HG02870 (cell line): ENCODE data around the gene TLCD5.

Experiments used
- ATAC-seq: cut with Tn5 transposase; IDR thresholded peaks from one replicate; pipeline ENCODE4 v1.9.1; 2021; ENCODE audit warnings: mild to moderate bottlenecking, moderate library complexity; ENCODE audit not compliant: unreplicated experiment

TLCD5 gene

DNA sequence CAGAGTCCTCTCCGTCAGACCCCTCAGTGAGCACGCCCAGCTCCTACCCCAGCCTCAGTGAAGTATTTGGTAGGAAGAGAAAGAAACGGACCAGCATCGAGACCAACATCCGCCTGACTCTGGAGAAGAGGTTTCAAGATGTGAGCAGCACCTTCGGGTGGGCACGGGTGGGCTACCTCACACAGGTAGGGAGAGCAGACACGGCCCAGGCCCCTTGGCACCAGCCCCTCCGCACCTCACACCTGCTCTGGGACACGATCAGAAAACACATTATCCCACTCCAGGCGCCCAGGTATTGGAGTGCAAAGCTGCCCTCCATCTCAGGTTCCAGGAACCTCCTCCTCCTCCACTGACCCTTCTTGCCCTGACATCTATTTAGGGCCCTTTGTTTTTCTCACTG, 17.6 kb upstream of the TLCD5 start:
- ATAC-seq: no peak

DNA sequence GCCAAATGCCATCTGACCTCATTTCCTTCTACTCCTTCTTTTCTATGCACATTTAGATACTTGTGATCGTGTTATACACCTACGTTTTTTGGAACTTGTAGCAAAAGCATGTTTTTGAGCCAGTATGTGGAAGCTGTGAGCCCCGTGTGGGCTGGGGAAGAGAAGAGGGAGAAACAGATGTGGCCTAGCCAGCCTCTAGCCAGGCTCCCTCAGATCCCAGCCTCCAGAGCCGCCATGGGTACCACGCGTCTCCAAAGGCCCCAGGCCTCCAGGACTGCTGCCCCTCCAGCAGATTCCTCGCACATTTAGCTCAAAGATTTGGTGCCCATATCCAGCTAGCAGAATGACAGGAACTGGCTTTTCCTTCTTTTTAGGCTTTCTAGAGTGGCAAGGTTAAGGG, 17.0 kb upstream of the TLCD5 start:
- ATAC-seq: no peak

DNA sequence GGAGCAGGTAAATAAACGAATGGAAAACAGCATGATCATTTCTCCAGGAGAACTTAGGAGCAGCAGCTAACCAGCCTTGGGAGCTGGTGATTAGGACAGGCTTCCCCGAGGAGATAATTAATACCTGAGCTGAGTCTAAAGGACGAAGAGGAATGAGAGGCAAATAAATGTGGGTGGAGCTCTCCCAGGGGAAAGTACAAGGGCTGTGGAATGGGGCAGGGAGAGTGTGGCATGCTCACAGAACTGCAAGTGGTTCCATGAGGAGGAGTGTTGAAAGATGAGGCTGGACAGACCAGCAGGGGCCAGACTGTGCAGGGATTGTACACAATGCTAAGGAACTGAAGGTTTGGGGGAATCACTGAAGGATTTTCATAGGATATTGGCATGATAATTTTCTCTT, 14.2 kb upstream of the TLCD5 start:
- no peak for ATAC-seq

DNA sequence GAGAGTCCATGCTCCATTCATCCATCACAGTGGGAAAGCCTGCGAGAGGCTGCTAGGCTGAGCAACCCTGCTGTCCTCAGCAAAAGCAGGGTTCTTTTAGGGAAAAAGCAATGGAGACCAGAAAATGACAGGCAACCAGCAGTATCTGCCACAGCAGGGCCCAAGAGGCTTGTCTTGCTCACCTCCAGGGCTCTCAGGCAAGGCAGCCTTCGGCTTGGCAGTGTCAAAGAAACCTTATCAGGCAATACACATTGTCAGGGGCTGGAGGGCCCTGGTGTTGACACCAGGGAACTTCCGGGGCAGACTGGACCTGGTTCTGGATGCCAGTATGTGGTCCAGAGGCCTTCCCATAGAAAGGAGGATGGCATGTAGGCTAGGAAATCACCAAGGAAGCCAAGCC, 10.2 kb upstream of the TLCD5 start:
- no peak for ATAC-seq

DNA sequence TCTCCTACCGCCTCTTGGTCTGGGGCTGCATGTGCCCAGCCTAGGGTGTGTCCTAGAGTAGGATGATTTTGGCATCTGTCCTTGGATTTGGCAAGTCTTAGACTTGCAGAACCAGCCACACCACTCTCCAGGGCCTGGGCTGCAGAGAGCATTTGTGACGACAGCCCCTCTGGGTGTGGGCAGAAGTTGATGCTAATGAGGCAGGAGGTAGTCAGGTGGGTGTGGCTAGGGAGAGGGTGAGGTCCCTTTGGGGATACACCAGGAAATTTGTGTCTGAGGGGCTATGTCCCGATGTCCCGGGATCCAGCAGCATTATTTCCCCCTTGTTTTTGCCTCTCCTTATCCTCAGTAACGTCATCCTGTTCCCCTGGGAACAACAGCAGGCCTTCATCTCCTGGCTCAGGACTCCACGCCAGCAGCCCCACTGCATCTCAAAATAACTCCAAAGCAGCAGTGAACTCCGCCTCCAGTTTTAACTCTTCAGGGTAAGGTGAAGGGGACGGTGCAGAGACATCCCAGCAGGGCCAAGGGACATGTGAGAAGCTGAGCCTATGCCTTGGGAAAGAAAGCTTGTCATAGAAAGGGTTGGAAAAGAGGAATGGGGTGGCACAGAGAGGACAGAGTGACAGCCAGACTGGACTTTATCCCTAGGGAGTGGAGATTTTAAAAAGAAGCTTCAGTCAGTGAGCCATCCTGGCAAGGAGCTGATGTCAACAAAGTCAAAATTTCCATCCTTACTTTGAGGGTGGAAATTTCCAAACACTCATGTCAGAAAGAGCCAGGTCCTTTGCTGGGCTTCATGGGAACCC, 8.0 kb upstream of the TLCD5 start:
- ATAC-seq: no peak

DNA sequence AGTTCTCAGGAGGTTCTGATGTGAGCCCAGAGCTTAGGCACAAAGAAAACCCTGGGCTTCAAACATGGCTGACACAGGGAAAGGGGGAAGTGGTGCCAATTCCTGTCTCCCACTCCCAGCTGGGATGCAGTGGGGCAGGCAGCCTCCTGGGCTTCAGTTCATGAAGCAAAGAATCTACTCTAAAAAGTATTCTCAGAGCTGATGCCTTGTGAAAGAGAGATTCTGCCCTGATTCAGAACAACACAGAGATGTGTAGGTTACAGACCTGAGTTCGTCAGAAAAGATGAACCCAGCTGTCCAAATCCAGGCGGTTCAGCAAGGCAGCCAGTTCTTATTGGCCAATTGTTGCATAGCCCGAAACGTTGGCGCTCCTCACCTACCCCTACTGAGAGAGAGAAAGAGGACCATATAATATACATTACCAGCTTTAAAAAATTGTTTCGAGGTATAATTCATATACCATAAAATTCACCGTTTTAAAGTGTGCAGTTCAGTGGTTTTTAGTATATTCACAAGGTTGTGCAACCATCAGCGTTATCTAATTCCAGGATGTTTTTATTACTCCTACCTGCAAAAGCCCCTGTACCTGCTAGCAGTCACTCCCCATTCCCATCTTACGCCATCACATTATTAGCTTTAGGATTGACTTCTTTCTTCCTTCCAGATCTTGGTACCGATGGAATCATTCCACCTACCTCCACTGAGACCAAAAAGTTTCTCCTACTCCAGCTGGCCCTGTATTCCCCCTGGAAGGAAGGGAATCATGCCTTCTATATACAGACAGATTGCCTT, 7.2 kb upstream of the TLCD5 start:
- no peak for ATAC-seq

DNA sequence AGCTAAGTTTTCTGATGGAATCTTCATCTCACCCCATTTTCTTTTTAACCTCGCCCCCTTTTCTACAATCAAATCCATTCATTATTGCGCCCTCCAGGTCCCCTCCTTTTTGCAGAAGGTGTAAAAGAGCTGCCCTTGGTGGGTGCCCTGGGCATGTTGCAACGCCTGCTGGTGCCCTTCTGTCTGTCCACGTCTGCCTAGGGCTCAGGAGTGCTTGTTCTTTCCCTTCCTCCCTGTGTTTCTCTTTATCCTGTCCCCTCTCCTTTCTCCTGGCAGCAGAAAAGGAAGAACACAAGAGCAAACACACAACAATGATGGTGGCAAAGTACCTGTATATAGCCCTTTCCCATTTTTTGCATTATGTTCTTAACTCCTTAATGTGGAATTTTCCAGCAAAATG, 6.2 kb upstream of the TLCD5 start:
- no peak for ATAC-seq

DNA sequence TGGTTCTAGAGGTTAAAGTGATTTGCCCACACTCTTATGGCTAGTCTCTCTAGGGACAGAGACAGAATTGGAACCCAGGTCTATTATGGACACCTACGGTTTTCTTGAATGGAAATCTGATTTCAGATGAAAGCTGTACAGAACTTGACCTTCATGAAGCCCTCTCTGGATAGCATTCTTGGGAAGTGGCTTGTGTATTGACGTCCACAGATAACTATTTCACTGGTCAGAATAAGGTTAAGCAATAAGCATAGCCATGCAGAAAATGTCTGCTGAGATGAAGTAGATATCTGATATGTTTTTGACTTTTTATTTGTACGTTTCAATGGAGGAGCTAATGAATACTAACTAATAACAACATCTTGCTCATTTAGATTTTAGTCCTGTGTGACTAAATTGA, 1.1 kb downstream of the TLCD5 start:
- ATAC-seq: no peak

DNA sequence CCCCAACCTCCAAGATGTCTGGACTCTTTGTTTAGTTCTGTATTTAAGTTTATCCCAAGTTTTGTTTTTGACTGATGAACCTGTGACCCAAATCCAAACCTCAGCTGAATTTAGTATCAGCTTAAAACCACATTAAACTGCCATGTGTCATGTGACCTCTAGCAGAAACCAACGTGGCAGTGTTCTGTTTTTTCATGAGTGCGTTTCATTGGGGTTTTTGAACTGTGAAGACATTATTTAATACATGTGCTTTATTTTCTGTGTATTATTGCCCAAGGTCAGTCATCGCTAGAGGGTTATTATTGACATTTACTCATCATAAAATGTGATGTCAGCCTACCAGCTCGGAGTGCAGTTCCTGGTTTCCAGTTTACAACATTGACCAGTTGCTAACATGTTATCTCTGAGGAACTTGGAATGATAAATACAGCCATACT, 1.8 kb downstream of the TLCD5 start:
- ATAC-seq: no peak

DNA sequence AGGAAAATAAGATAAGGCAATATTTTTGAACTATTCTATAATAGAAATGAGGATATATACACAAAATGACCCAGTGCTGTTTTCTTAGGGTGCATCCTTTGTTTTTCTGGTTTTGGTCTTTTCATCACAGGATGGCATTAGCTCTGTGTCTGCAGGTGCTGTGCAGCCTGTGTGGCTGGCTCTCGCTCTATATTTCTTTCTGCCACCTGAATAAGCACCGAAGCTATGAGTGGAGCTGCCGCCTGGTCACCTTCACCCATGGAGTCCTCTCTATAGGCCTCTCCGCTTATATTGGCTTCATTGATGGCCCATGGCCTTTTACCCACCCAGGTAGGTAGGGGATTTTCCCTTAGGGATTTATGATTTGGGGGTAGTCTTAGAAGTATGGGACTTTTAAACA, 2.2 kb downstream of the TLCD5 start:
- ATAC-seq: no peak

DNA sequence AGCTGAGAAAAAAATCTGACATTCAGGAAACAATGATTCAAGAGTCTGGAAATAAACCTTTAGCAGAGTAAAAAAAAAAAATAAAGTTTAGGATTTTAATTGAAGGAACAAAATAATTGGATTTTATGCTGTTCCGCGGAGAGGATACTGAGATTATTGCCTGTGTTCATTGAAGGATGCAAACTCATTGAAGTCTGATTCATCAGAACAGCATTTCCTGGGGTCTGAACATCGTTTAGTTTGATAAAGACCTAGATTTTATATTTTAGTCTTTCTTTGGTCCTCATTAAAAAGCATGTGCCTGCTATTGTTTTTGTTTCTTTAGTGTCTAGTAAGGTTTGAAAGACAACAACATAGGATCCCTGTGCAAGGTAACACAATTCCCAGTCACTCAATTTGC, 4.5 kb downstream of the TLCD5 start:
- no peak for ATAC-seq

DNA sequence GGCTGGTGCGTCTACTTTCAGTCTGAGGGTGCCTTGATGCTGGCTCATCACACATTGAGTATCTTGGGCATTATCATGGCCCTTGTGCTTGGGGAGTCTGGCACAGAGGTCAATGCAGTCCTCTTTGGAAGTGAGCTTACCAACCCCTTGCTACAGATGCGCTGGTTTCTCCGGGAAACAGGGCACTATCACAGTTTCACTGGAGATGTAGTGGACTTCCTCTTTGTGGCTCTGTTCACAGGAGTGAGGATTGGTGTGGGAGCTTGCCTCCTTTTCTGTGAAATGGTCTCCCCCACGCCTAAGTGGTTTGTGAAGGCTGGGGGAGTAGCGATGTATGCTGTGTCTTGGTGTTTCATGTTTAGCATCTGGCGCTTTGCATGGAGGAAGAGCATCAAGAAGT, 4.9 kb downstream of the TLCD5 start:
- no peak for ATAC-seq

DNA sequence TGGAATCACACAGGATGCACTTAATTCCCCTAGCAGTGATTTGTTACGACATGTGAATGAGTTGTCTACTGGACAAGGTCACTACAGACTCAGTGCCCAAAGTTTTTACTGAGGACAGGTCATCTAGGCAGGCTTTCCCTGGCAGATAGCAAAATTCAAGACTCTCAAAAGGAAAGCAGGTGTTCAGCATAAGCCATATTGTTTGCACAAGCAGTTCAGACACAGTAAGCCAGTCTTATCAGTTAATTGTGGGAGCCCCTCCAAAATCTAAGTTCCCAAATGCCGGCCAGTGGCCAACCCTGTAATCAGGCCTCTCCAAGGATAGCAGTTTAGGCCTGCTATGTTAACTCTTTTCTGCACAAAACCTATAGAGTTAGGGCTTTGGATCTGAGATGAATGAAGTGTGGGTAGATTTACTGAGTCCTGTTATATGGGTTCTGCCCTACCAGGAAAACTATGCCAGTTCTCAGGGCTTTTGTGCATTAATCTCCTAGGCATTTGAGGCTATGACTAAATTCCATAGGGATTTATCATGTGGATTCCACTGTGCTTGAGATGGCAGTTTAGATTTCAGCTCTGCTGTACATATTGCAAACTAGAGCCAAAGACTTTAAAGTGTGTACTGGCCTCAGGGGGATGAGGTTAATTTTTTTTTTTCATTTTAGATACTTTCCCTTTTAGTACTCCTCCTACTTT, 6.3 kb downstream of the TLCD5 start:
- no peak for ATAC-seq

DNA sequence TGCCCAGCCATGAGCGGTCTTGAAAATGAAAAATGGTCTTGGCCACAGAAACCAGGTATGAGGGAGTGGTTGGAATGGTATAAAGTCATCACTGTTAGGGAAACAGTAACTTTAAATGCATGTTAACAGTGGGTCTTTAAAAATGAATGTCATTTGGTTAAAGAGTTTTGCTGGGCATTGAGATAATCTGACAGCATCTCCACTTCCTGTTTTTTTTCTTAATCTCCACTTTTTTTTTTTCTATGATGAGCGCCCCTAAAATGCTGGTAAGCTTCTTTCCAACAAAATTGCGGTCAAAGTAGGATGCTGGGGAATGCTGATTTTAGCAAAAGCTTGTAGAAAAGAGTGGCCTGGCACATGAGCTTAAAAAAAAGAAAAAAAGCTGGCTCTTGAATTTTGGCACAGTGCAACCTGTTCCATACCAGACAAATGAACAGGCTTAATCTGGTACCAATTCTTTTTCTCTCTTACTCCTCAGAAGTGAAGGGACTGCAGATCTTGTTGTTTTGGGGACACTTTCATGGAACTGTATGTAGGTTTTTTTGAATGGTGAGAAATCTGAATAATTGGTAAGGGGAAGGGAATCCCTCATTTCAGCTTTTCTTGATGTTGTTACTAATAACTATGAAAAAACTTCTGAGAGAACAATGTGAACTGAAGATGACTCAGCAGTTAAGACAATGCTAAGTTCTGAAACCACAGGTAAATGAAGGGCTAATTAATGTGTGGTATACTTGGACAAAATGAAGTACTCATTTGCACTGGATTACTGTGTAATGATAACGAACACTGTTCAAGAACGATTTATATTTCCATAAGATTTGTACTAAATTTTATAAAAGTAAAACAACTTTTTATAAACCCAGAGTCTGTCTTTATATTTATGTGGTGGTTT, 8.0 kb downstream of the TLCD5 start:
- no peak for ATAC-seq

DNA sequence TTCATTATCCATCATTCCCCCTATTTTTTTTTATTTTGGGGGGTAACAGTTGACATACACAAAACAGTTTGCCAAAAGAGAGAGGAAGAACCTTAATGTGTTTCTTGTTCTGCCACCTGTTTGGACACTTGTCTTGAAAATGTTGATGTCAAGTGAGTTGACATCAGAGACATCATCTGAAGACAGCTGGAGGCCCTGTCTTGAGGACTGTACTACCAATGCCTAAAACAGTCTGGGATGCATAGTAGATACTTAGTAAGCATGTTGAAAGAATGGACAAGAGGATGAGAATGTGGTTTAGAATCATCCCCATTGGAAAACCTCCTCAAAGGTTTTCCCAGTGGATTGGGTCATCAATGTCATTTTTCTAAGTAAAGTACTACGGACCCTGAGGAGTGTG, 8.7 kb downstream of the TLCD5 start:
- no peak for ATAC-seq

DNA sequence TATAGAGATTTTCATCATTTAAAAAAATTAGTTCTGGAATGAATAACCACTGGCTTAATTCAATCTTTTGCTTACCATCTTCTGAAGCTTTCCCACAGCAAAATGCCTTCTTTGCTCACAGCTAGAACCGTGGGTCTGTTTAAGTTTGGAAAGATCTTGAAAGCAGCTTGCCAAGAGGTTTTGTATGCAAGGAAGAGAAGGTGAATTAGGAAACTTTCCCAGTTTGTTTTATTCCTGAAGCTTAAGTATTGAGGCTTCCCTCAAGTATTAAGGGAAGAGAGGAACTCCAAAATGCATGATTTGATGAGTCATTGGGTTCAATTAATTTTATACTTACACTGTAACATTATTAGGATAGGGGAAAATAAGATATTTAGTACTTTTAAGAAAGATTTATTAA, 9.2 kb downstream of the TLCD5 start:
- no peak for ATAC-seq

DNA sequence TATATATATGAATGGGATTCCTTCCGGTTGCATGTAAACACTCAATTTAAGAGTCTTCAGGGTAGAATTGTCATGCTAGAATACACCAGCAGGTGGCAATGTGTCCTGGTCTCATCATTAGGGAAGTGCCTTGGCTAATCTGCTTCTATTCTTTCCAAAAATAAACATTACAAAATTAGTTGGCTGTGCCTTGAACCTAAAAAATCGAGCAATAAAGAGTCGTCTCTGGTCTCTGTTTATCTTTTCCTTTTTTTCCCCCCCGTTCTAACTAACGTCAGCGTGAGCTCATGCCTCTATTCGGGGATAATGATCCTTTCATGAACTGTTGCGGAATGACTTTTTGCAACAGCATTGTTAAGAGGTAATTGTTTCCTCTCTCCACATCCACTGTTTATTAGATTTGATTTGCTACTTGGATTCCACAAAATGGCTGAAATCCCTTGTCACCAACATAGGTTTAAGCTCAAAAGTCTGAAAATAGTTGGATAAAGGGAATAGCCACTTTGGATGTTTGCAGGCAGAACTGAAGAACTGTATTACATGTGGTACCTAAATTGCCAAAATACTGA, 9.9 kb downstream of the TLCD5 start:
- no peak for ATAC-seq

DNA sequence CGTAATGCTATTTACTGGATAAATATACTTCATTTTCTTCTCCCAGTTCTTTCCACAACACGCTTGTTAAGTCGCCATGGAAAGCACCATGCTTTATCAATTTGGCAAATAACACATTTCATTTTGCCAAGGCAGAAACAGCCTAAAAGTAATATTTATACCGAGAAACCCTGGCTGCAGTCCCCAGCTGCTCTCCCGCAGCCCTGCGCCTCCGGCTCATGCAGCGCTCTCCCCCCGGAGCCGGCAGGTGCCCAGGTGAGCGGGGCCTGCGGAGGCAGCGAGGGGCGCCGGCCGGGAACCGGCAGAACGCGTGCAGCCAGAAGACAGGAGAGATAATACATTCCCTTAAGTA, 10.4 kb downstream of the TLCD5 start:
- peak; percentile 10 for ATAC-seq

DNA sequence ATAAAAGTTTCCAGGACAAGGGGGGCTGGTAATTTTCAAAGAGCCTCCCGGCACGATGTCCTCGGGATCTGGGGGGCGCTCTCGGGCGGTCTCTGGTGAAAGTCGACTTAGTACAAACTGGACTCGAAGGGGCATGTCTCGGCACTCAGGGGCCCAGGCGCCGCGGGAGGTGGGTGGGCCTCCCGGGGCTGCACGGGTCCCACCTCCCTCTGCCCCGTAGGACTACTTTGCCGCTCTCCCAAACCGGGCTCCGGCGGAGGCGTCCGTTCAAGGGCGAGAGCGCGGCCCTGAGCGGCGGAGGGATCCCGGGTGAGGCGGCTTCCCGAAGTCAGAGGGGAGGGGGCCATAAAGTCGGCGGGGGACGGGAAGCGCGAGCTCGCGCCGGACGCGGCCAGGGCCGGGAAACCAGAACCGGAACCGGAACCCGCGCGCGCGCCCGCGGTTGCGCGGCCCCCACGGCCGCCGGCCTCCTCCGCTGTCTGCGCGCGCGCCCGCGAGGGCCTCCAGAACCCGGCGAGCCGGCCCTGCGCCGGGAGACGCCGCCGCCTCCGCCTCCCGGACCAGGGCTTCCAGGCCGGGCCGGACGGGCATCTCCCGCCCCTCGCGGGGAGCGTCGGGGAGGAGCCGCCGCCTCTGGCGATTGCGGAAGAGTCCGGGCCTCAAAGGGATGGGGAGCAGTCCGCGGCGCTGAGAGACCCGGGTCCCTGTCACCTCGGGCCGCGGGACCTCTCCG, 11.0 kb downstream of the TLCD5 start, which contains the start of gene ARHGEF12:
Gene ARHGEF12 (plus strand): TSS at position 506 of the 733 bp plus-strand sequence. CDS start 831 bp downstream, outside the sequence.
- ATAC-seq: peak; percentile 55
